K562 (cell line): ENCODE results near the gene ABHD12. TPM values are rescaled to one million over a fixed set of nuclear protein-coding genes. Genes with fewer than 3 reads are reported as not detected.
A peak's percentile ranks its signal among the peaks of the same experiment; 100 is the strongest.

ENCODE experiments used
- ATAC-seq: fragments of 200-7000 bp; cut with Tn5 transposase; 3 replicates; pipeline ENCODE4 v1.9.1; 2020; ENCODE audit warnings: moderate library complexity
- BruUV-seq: library from RNA; stranded (reverse); fragments of 400-500 nt; replicated peaks from 2 replicates; lab custom pipeline; 2021; lab: Mats Ljungman, UMichigan
- CTCF ChIA-PET: fragments of 300-600 bp; formaldehyde crosslinking; extraction: SDS; loops from one replicate; lab custom pipeline; 2021; ENCODE audit warnings: low intra/inter-chr PET ratio; lab: Yijun Ruan, JAX
- POLR2A ChIA-PET: fragments of 300-600, 350-650 bp; sonication (Branson Sonifier 250); formaldehyde crosslinking; extraction: SDS; loops from one replicate; lab custom pipeline; 2021; ENCODE audit warnings: antibody characterized with exemption, inconsistent platforms; lab: Yijun Ruan, JAX
- DNase-seq, 4 experiments: peaks; one replicate each; pipeline versions ENCODE4 v3.0.0 to v3.0.0-alpha.2; 2011 to 2018; ENCODE audit warnings: low spot score in 3 of 4, mixed read lengths in 3 of 4; ENCODE audit errors: extremely low read depth in 1 of 4
- FAIRE-seq: peaks from 2 replicates; lab custom pipeline; 2011; peaks lifted over from hg19 to GRCh38; lab: Jason Lieb, UNC
- H2AFZ ChIP-seq: 2 replicates; pipeline ENCODE4 v1.6.0; 2011; ENCODE audit warnings: low read depth, low read length, control low read depth, inconsistent platforms
- H3K27ac ChIP-seq: fragments of 200-600 bp; 3 replicates; pipeline ENCODE4 v1.8.0; 2011; ENCODE audit warnings: low read depth, mild to moderate bottlenecking, control low read depth, inconsistent platforms, low read length, moderate library complexity, mixed read lengths; ENCODE audit errors: extremely low read depth
- H3K27me3 ChIP-seq, 2 experiments: fragments of 300-600 bp in 1 of 2; 2 replicates in 1 of 2; 3 replicates in 1 of 2; pipeline versions ENCODE4 v1.6.0 to v1.8.0; 2011; ENCODE audit warnings: inconsistent platforms in 2 of 2, low read length in 2 of 2, mild to moderate bottlenecking in 1 of 2, mixed read lengths in 1 of 2, moderate library complexity in 1 of 2; ENCODE audit not compliant: control insufficient read depth in 2 of 2, insufficient read depth in 2 of 2
- H3K36me3 ChIP-seq: fragments of 300-600 bp; 3 replicates; pipeline ENCODE4 v1.8.0; 2011; ENCODE audit warnings: mild to moderate bottlenecking, low read length, inconsistent platforms; ENCODE audit not compliant: control insufficient read depth, insufficient read depth
- H3K4me1 ChIP-seq, 2 experiments: fragments of 200-600 bp in 1 of 2; replicated peaks in 1 of 2; 2 replicates in 1 of 2; 3 replicates in 1 of 2; pipeline versions ENCODE4 v1.5.1 to v1.8.0; 2011; ENCODE audit warnings: inconsistent platforms in 2 of 2, low read length in 2 of 2, mild to moderate bottlenecking in 1 of 2, mixed read lengths in 1 of 2, moderate library complexity in 1 of 2; ENCODE audit not compliant: control insufficient read depth in 2 of 2, insufficient read depth in 2 of 2
- H3K4me2 ChIP-seq: 2 replicates; pipeline ENCODE4 v1.6.1; 2011; ENCODE audit warnings: low read length, control low read depth, inconsistent platforms, mixed read lengths; ENCODE audit not compliant: insufficient read depth
- H3K4me3 ChIP-seq: fragments of 200-600 bp; sonication (generic), shearing (Covaris generic); 2 replicates; pipeline ENCODE4 v1.5.1; 2016; ENCODE audit warnings: control low read depth, inconsistent platforms
- H3K79me2 ChIP-seq: fragments of 200-600 bp; 3 replicates; pipeline ENCODE4 v1.8.0; 2011; ENCODE audit warnings: low read length, inconsistent platforms; ENCODE audit not compliant: control insufficient read depth, insufficient read depth
- H3K9ac ChIP-seq, 2 experiments: 2 replicates each; pipeline versions ENCODE4 v1.6.0 to v1.6.1; 2011; ENCODE audit warnings: low read depth in 2 of 2, low read length in 2 of 2, control low read depth in 1 of 2, inconsistent platforms in 1 of 2, mild to moderate bottlenecking in 1 of 2, mixed read lengths in 1 of 2; ENCODE audit not compliant: insufficient read depth in 1 of 2
- H3K9me1 ChIP-seq: one replicate; pipeline ENCODE4 v1.6.0; 2011; ENCODE audit warnings: inconsistent platforms, mild to moderate bottlenecking, low read length, moderate library complexity; ENCODE audit not compliant: control insufficient read depth, insufficient read depth
- H3K9me3 ChIP-seq: replicated peaks from 2 replicates; pipeline ENCODE4 v1.5.1; 2011; ENCODE audit warnings: low read depth, low read length, inconsistent platforms; ENCODE audit not compliant: control insufficient read depth, insufficient read depth
- H4K20me1 ChIP-seq: replicated peaks from 2 replicates; pipeline ENCODE4 v1.6.1; 2011; ENCODE audit warnings: low read length, inconsistent platforms, mixed read lengths; ENCODE audit not compliant: control insufficient read depth, insufficient read depth
- CBX2 ChIP-seq: fragments of 200-600 bp; sonication (generic); IDR thresholded peaks from one replicate; pipeline ENCODE4 v1.6.1; 2012; ENCODE audit warnings: mild to moderate bottlenecking, low read length, inconsistent platforms; ENCODE audit not compliant: insufficient read depth, poor library complexity, severe bottlenecking
- CHAMP1 ChIP-seq: fragments of 450-650 bp; IDR thresholded peaks from 2 replicates; pipeline ENCODE4 v1.6.1; 2016; ENCODE audit warnings: mild to moderate bottlenecking
- CREB3 ChIP-seq: fragments of 450-650 bp; conservative IDR thresholded peaks from 2 replicates; pipeline ENCODE4 v1.6.1; 2016; ENCODE audit warnings: missing genetic modification characterization, low read depth, mild to moderate bottlenecking, missing compliant biosample characterization, moderate library complexity
- GABPA ChIP-seq: fragments of 200-800 bp; sonication (Bioruptor generic); conservative IDR thresholded peaks from 2 replicates; pipeline ENCODE4 v1.6.1; 2016; ENCODE audit warnings: low read depth, missing genetic modification characterization, missing compliant biosample characterization
- HOMEZ ChIP-seq: fragments of 250-450 bp; sonication (Bioruptor Pico); IDR thresholded peaks from 2 replicates; pipeline ENCODE4 v1.4.0; 2020; ENCODE audit warnings: mild to moderate bottlenecking, moderate library complexity
- PTTG1 ChIP-seq: fragments of 450-650 bp; IDR thresholded peaks from 2 replicates; pipeline ENCODE4 v1.6.1; 2016; ENCODE audit warnings: low read depth, mild to moderate bottlenecking, missing genetic modification characterization, missing compliant biosample characterization
- RAD51 ChIP-seq: fragments of 450-650 bp; IDR thresholded peaks from 2 replicates; pipeline ENCODE4 v1.7.1; 2016; ENCODE audit warnings: low read depth, mild to moderate bottlenecking, borderline replicate concordance
- TFE3 ChIP-seq: fragments of 450-650 bp; formaldehyde crosslinking; IDR thresholded peaks from 2 replicates; pipeline ENCODE4 v1.4.0; 2020; ENCODE audit warnings: mild to moderate bottlenecking, mixed read lengths
- ZNF431 ChIP-seq: sonication (generic); formaldehyde crosslinking; IDR thresholded peaks from 2 replicates; pipeline ENCODE4 v1.8.0; 2022; ENCODE audit warnings: mild to moderate bottlenecking, missing genetic modification reagents
- ZNF511 ChIP-seq: sonication (generic); formaldehyde crosslinking; IDR thresholded peaks from 2 replicates; pipeline ENCODE4 v1.8.0; 2022; ENCODE audit warnings: mild to moderate bottlenecking, missing genetic modification reagents
- WGBS: fragments of 100-300 bp; shearing (Covaris generic); methylation state at CpG from one replicate; pipeline ENCODE4 v1.1.6; 2016; ENCODE audit warnings: low coverage, mixed read lengths; ENCODE audit not compliant: insufficient coverage; ENCODE audit errors: missing lambda C conversion rate; 5-methylcytosine and 5-hydroxymethylcytosine counted together
- in situ Hi-C: fragments of 300-500 bp; cut with MboI; formaldehyde crosslinking; loops from 4 replicates; pipeline ENCODE4 v1.15.0; 2018; ENCODE audit warnings: inconsistent platforms, mixed read lengths
- intact Hi-C: fragments of 100-400 bp; cut with micrococcal nuclease; formaldehyde crosslinking; loops from 2 replicates; pipeline ENCODE4 v1.14.2; 2022
- polyA plus RNA-seq, 8 experiments: library from polyadenylated mRNA; depleted of rRNA in 4 of 8; stranded (reverse) in 5 of 8; unstranded in 3 of 8; fragments of >200 nt; fragmentation: Nextera tagmentation in 2 of 8; fragmentation: Illumina TruSeq in 1 of 8; extraction: Ambion mirVana in 2 of 8; extraction: Trizol in 1 of 8; gene quantifications; 2 replicates each; pipeline versions ENCODE4 v1.2.1 to v1.2.3, GENCODE V29; 2011 to 2014; ENCODE audit warnings: inconsistent platforms in 1 of 8, missing spikeins in 1 of 8
- total RNA-seq, 7 experiments: library from RNA; depleted of rRNA in 6 of 7; stranded (reverse); fragments of >200 nt in 6 of 7; fragmentation: Illumina TruSeq in 2 of 7; extraction: Trizol in 2 of 7; gene quantifications; 2 replicates each; pipeline versions ENCODE4 v1.2.1 to v1.2.3, GENCODE V29; 2011 to 2021; ENCODE audit warnings: low replicate concordance in 1 of 7

Gene ABHD12
- total and polyA plus RNA-seq, 9 of the 15 experiments (the other 6 are each of a cell fraction or from before 2014, with no cell fraction given), result 0.65 to 15.6 (median 9.1) TPM

- Histone ChIP-seq H2AFZ (no peak overlapping the region), H3K27ac (0 out of 3 replicates have a peak overlapping the region, but pooled peaks have one; percentile 88), H3K9me1 (no peaks in the 10 kb centered on the region), H3K79me2 (peaks cover 28% of the 10 kb centered on the region), H3K36me3 (peaks cover 25% of the 10 kb centered on the region), H3K4me1 (peaks cover 6 to 8% of the 10 kb centered on the region in 2 experiments; a peak in 3 of 5 replicates), H3K4me2 (peak overlapping the region; percentile 88), H3K9ac (peak overlapping the region in 1 of 2 experiments; percentile 86; a peak in 1 of 4 replicates), H4K20me1 (no peaks in the 10 kb centered on the region), H3K9me3 (no peaks in the 10 kb centered on the region), H3K27me3 (no peaks in the 10 kb centered on the region), H3K4me3 (peak overlapping the region; percentile 61; the same call in 1 of the 2 replicates)
- TF ChIP-seq CREB3 (tag) (no peak), HOMEZ (CRISPR knock-in tag) (no peak), CBX2 (no peak), GABPA (no peak), ZNF431 (CRISPR knock-in tag) (no peak), RAD51 (peak; percentile 49; the same call in 1 of the 2 replicates), PTTG1 (tag) (no peak), ZNF511 (CRISPR knock-in tag) (no peak), CHAMP1 (no peak), TFE3 (CRISPR knock-in tag) (0 out of 2 replicates have a peak, but pooled peaks have one; percentile 5)
- POLR2A ChIA-PET, result interaction anchor here (0.6 to 2.0 kb wide), 4 partner anchors 10 to 113 kb away, joined by 3 to 10 read pairs (median 3); partner anchors contain the start of gene ABHD12
- FAIRE-seq (no peak), ATAC-seq (no peak), DNase-seq (no peak)
- CTCF ChIA-PET, result no interaction called here
- in situ Hi-C loops (loop anchor here (5.0 kb wide), 1 partner anchor 112 kb away; no protein-coding TSS in a partner anchor), intact Hi-C loops (no loop called here)
- no TSS peak for BruUV-seq
- WGBS, result 96% methylated on average over 2 of the region's 5 CpGs
Observed at GRCh38 chr20:25408890-25409289, 18.3 kb upstream of the ABHD12 start.
